ENCODE data around the gene EYS. TPM values are rescaled to one million over a fixed set of nuclear protein-coding genes. Genes with fewer than 3 reads are reported as not detected.

Gene EYS
- total and polyA plus RNA-seq, 2 of the 13 experiments (the other 11 are each of a cell fraction or from before 2014, with no cell fraction given), result 0.04 to 0.07 TPM

- TF ChIP-seq ZNF333 (CRISPR knock-in tag; IDR thresholded peaks at IDR 0.05; ENCODE audit: borderline replicate concordance) (no peak), THRA (CRISPR knock-in tag; IDR thresholded peaks at IDR 0.05; ENCODE audit: borderline replicate concordance) (no peak), CEBPG (CRISPR knock-in tag; IDR thresholded peaks at IDR 0.05) (no peak), ZNF564 (CRISPR knock-in tag; IDR thresholded peaks at IDR 0.05) (no peak), ZBTB34 (CRISPR knock-in tag; IDR thresholded peaks at IDR 0.05) (no peak), PTBP1 (IDR thresholded peaks at IDR 0.05; ENCODE audit: low read depth, low read length, poor library complexity, severe bottlenecking) (no peak), ARID4A (CRISPR knock-in tag; IDR thresholded peaks at IDR 0.05; ENCODE audit: borderline replicate concordance) (no peak), BRCA1 (CRISPR knock-in tag; IDR thresholded peaks at IDR 0.05) (no peak), ZNF703 (CRISPR knock-in tag; IDR thresholded peaks at IDR 0.05; ENCODE audit: borderline replicate concordance) (no peak)
Observed at GRCh38 chr6:63793465-63794137, 1913.4 kb downstream of the EYS start (continued).

Measured in HepG2 (cell line).